ENCODE measurements around the gene RPL36. TPM values are rescaled to one million over a fixed set of nuclear protein-coding genes. Genes with fewer than 3 reads are reported as not detected.
"Not testable (repeated sequence)": the region's sequence is repeated elsewhere in the genome, so short reads cannot be mapped to it uniquely, and the experiment has no call there.

RPL36 gene
- polyA plus RNA-seq, 1 donor: 1,428 TPM

DNA sequence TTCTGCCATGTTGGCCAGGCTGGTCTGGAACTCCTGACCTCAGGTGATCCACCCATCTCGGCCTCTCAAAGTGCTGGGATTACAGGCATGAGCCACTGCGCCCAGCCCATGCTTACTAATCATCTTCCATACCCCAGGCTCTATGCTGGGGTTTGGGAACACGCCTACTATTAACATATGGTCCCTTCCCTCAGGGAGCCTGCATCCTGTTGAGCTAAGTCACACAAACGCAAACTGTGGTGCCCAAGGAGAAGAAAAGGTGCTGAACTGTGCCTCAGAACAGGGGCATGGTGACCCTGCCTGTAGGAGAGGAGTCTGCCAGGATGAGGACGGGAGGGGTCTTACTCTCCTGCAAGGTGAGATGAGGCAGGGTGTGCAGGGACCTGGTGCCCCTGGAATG, 15.4 kb upstream of the RPL36 start:
- no peak for DNase-seq (ENCODE audit: low read depth)

- no peak for DNase-seq (ENCODE audit: low read depth)
Measured at GRCh38 chr19:5676105-5676771, 13.9 kb upstream of the RPL36 start.

- DNase-seq (ENCODE audit: low read depth): no peak
Measured at GRCh38 chr19:5676772-5677105, 13.4 kb upstream of the RPL36 start.

GRCh38 chr19:5677136-5677535, 13.0 kb upstream of the RPL36 start:
- DNase-seq (ENCODE audit: low read depth): no peak

DNA sequence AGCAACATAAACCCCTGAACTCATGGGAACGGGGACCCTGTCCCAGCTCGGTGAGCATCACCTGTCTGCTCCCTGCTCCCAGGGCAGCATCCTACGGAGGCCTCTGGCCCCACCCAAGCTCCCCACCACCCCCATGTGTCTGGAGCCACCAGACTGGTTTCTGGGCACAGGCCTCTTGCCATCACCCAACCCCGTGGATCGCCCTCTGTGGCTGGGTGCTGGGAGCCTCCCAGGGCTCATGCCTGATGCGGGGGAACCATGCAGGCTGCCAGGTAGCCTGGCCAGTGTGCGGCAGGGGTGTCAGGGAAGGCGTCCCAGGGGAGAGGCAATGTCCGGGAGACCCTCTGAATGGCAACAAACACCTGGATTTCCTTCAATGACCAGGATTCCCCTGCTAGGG, 12.5 kb upstream of the RPL36 start:
- no peak for DNase-seq (ENCODE audit: low read depth)

DNA sequence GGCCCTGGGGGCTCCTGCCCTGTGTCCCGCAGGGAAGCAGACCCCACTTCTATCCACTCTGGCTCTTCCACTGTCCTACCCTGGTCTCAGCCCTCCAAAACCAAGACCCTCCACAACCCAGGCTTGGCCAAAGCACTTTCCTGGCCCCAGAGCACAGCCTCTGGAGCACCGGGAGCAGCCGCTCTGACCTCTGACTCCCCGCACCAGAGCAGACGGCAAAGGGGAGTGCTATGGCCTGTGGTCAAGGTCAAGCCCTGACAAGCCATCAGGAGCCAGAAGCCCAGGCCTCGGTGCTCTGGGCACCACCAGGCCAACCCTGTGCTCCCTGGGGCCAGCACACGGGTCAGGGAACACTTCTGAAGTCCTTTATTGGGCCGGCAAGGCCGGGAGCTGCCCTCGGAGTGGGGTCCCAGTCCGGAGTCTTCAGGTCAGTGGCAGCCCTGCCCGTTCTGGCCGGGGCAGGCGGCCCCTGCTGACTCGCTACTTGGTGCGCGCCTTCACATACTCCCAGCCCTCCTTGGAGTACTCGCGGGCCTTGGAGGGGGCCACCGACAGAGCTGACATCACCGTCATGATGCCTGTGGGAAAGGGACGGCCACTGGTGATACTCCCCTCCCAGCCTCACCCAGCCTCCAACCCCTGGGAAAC, 11.9 kb upstream of the RPL36 start:
- DNase-seq (ENCODE audit: low read depth): no peak

GRCh38 chr19:5679289-5680083, 10.6 kb upstream of the RPL36 start:
- no peak for DNase-seq (ENCODE audit: low read depth)

DNA sequence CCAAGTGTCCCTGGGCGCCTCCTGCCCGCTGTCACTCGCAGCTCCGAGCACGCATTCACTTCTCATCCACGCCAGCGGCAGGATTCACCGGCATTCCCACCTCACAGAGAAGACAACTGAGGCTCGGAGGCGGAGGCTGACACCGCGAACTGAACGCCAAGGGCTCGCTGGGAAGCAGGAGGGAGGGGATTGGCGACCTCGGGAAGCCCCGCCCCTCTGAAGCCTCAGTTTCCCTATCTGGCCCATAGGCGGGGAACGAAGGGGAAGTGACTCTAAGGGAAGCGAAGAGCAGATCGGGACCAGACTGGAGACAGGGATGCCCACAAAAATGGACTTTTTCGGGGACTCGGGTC, 10.0 kb upstream of the RPL36 start:
- DNase-seq (ENCODE audit: low read depth): no peak

- DNase-seq (ENCODE audit: low read depth): peak; percentile 95
Measured at GRCh38 chr19:5680437-5681368, 9.4 kb upstream of the RPL36 start, which contains the start of the genes HSD11B1L and MICOS13. HSD11B1L (plus strand) TSS chr19:5681027; CDS start chr19:5684833, 3,806 bp downstream. MICOS13 (minus strand) TSS chr19:5680516; CDS start chr19:5680486, 30 bp downstream.

GRCh38 chr19:5681391-5682106, 8.5 kb upstream of the RPL36 start:
- no peak for DNase-seq (ENCODE audit: low read depth)

GRCh38 chr19:5682107-5682482, 8.0 kb upstream of the RPL36 start:
- no peak for DNase-seq (ENCODE audit: low read depth)

- no peak for DNase-seq (ENCODE audit: low read depth)
Measured at GRCh38 chr19:5683177-5683886, 6.8 kb upstream of the RPL36 start.

- DNase-seq (ENCODE audit: low read depth): no peak
Measured at GRCh38 chr19:5684694-5685430, 5.2 kb upstream of the RPL36 start.

DNA sequence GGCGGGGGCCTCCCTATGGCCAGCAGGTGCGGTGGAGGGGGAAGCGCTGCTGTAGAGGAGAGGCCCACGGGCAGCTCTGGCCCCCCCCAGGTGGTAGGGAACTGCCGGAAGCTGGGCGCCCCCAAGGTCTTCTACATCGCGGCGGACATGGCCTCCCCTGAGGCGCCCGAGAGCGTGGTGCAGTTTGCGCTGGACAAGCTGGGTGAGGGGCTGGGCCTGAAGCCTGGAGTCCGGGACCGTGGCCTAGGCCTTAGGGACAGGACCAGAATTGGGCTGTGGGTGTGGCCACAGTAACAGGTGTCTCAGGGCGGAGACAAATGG, 3.8 kb upstream of the RPL36 start:
- no peak for DNase-seq (ENCODE audit: low read depth)

DNA sequence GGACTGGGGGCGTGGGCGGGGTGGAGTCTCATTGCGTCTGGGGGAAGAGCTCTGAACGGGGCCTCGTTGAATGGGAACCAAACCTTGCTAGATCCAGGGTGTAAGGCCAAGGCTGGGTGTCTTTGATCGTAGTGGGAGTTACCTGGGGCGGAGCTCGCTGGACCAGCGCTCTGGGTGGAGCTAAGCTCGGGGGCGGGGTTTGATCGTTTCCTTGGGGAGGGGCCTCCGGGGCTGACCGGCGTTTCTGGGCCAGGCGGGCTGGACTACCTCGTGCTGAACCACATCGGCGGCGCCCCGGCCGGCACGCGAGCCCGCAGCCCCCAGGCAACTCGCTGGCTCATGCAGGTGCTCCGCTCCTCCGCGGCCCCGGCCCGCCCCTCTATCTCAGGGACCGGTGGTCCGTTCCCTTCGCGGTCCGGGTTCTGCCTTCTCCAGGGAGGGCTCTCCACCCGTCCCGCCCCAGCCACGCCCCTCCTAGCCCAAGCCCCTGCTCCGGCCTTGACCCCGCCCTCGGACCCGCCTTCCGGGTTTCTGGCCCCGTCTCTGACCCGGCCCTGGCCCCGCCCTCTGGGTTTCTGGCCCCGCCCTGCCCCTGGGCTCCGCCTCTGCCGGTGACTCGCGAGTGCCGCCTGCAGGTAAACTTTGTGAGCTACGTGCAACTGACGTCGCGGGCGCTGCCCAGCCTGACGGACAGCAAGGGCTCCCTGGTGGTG, 3.3 kb upstream of the RPL36 start:
- peak; percentile 51 for DNase-seq (ENCODE audit: low read depth)

- DNase-seq (ENCODE audit: low read depth): no peak
Measured at GRCh38 chr19:5687360-5688198, 2.5 kb upstream of the RPL36 start.

DNA sequence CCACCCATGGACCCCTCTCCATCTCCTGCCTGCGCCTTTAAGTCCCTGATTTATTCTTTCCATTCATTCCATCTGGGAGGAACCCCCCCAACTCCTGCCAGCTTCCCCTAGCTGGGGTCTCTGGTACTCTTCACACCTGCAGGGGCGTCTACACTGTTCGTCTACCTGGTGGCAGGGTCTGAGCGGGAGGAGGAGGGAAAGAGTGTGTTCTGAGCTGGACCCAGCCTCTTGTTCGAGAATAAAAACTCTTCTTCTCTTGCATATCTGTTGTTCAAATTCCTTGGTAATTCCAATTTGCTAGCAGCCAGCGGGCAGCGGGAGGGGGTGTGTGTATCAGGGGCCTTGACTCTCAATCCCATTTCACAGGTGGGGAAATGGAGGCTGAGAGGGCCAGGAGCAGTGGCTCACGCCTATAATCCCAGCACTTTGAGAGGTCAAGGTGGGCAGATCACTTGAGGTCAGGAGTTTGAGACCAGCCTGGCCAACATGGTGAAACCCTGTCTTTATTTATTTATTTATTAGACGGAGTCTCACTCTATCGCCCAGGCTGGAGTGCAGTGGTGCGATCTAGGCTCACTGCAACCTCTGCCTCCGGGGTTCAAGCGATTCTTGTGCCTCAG, 1.7 kb upstream of the RPL36 start:
- not testable (repeated sequence) for DNase-seq (ENCODE audit: low read depth)
